ENCODE results near the gene CXCR4.
"Not testable (repeated sequence)": the region's sequence is repeated elsewhere in the genome, so short reads cannot be mapped to it uniquely, and the experiment has no call there.

Gene CXCR4

GRCh38 chr2:136112317-136113208 lies 5.4 kb downstream of the CXCR4 start:
- no peak for DNase-seq

GRCh38 chr2:136111711-136112110 lies 6.2 kb downstream of the CXCR4 start:
- DNase-seq, result no peak

- no peak for DNase-seq
These were observed 7.4 kb downstream of the CXCR4 start for GRCh38 chr2:136110526-136110925.

- DNase-seq, result no peak
These were observed 9.5 kb downstream of the CXCR4 start for GRCh38 chr2:136108463-136108862.

- no peak for DNase-seq
These were observed 10.6 kb downstream of the CXCR4 start for GRCh38 chr2:136107051-136108033.

GRCh38 chr2:136106505-136106904 lies 11.4 kb downstream of the CXCR4 start:
- DNase-seq, result no peak

GRCh38 chr2:136104977-136105376 lies 13.0 kb downstream of the CXCR4 start:
- peak; percentile 56 to 63 for DNase-seq

GRCh38 chr2:136101042-136101441 lies 16.9 kb downstream of the CXCR4 start:
- no peak for DNase-seq

GRCh38 chr2:136098441-136098840 lies 19.5 kb downstream of the CXCR4 start:
- no peak for DNase-seq

GRCh38 chr2:136093583-136093982 lies 24.4 kb downstream of the CXCR4 start:
- no peak for DNase-seq

GRCh38 chr2:136091899-136092298 lies 26.1 kb downstream of the CXCR4 start:
- no peak for DNase-seq

- DNase-seq, result not testable (repeated sequence)
These were observed 30.0 kb downstream of the CXCR4 start for GRCh38 chr2:136087901-136088460.

- no peak for DNase-seq
These were observed 31.5 kb downstream of the CXCR4 start for GRCh38 chr2:136086253-136087016.

- no peak for DNase-seq
These were observed 32.3 kb downstream of the CXCR4 start for GRCh38 chr2:136085453-136086209.

- DNase-seq, result no peak
These were observed 36.3 kb downstream of the CXCR4 start for GRCh38 chr2:136081582-136082210.

GRCh38 chr2:136080114-136080513 lies 37.8 kb downstream of the CXCR4 start:
- no peak for DNase-seq

- no peak for DNase-seq
These were observed 40.8 kb downstream of the CXCR4 start for GRCh38 chr2:136077107-136077506.

GRCh38 chr2:136075476-136075875 lies 42.5 kb downstream of the CXCR4 start:
- DNase-seq, result no peak

- DNase-seq, result no peak
These were observed 45.3 kb downstream of the CXCR4 start for GRCh38 chr2:136072621-136073020.

GRCh38 chr2:136071887-136072286 lies 46.1 kb downstream of the CXCR4 start:
- DNase-seq, result not testable (repeated sequence)

- no peak for DNase-seq
These were observed 47.0 kb downstream of the CXCR4 start for GRCh38 chr2:136070913-136071312.
